Measurements from ENCODE around the gene TSPAN14. TPM values are rescaled to one million over a fixed set of nuclear protein-coding genes. Genes with fewer than 3 reads are reported as not detected.

The TSPAN14 gene
- total and polyA plus RNA-seq, 2 of the 8 experiments (the other 6 are each of a cell fraction or from before 2014, with no cell fraction given), result 47.4 to 57.8 TPM

GRCh38 chr10:80437227-80437626 lies 16.9 kb upstream of the TSPAN14 start (continued):
- TF ChIP-seq CHD7 (IDR thresholded peaks at IDR 0.05; ENCODE audit: insufficient replicate concordance, low read length), result no peak
- no peak for TF ChIP-seq GTF2F1 (IDR thresholded peaks at IDR 0.05; ENCODE audit: borderline replicate concordance, low read depth, low read length)
- no peak for TF ChIP-seq POLR2AphosphoS5 (IDR thresholded peaks at IDR 0.05; ENCODE audit: low read depth, low read length)
- TF ChIP-seq HDAC6 (IDR thresholded peaks at IDR 0.05; ENCODE audit: low read depth, low read length), result no peak
- TF ChIP-seq SIRT6 (IDR thresholded peaks at IDR 0.05; ENCODE audit: low read length), result no peak
- no peak for TF ChIP-seq SIX5 (IDR thresholded peaks at IDR 0.05; ENCODE audit: low read depth, low read length)
